Ureter (tissue), 1 donor: ENCODE data around the gene VWA7. TPM values are rescaled to one million over a fixed set of nuclear protein-coding genes. Genes with fewer than 3 reads are reported as not detected.

Experiments
- DNase-seq: peaks from one replicate; pipeline ENCODE4 v3.0.0-alpha.2; 2020; ENCODE audit warnings: low spot score
- total RNA-seq: library from RNA; stranded (reverse); gene quantifications from one replicate; pipeline ENCODE4 v1.2.4, GENCODE V29; 2023
- donor health status: DM: yes; HTN: yes; CAD: no.

Gene VWA7
- total RNA-seq, 1 donor from 2014 or later, result 5.5 TPM

- DNase-seq, result no peak
Observed at GRCh38 chr6:31758281-31758680, 18.8 kb downstream of the VWA7 start.

- DNase-seq, result no peak
Observed at GRCh38 chr6:31752739-31753319, 24.3 kb downstream of the VWA7 start.

- DNase-seq, result no peak
Observed at GRCh38 chr6:31750411-31751022, 26.6 kb downstream of the VWA7 start.

GRCh38 chr6:31749301-31750036 is 27.7 kb downstream of the VWA7 start:
- no peak for DNase-seq

GRCh38 chr6:31744422-31744821 is 32.7 kb downstream of the VWA7 start:
- no peak for DNase-seq

- DNase-seq, result no peak
Observed at GRCh38 chr6:31742894-31743293, 34.2 kb downstream of the VWA7 start.

GRCh38 chr6:31741815-31742214 is 35.3 kb downstream of the VWA7 start:
- no peak for DNase-seq

GRCh38 chr6:31740397-31741223 is 36.5 kb downstream of the VWA7 start:
- no peak for DNase-seq

GRCh38 chr6:31739639-31740396 is 37.3 kb downstream of the VWA7 start, which contains the start of gene MSH5:
MSH5 (plus strand) TSS chr6:31740005; CDS start chr6:31740467, 462 bp downstream.
- peak; percentile 98 for DNase-seq

- peak; percentile 79 for DNase-seq
Observed at GRCh38 chr6:31737991-31738979, 38.8 kb downstream of the VWA7 start.

GRCh38 chr6:31737315-31737990 is 39.7 kb downstream of the VWA7 start:
- DNase-seq, result no peak

- DNase-seq, result no peak
Observed at GRCh38 chr6:31736768-31737314, 40.3 kb downstream of the VWA7 start.

- DNase-seq, result peak; percentile 93
Observed at GRCh38 chr6:31736021-31736767, 40.9 kb downstream of the VWA7 start, which contains the start of gene CLIC1. CLIC1 (minus strand) TSS chr6:31736530; CDS start chr6:31736300, 230 bp downstream.

- DNase-seq, result peak; percentile 69
Observed at GRCh38 chr6:31734821-31735406, 42.2 kb downstream of the VWA7 start.

GRCh38 chr6:31734247-31734820 is 42.8 kb downstream of the VWA7 start:
- no peak for DNase-seq

- DNase-seq, result no peak
Observed at GRCh38 chr6:31733734-31734133, 43.4 kb downstream of the VWA7 start.

GRCh38 chr6:31732029-31732428 is 45.1 kb downstream of the VWA7 start:
- no peak for DNase-seq
